ENCODE measurements around the gene ZXDC.

ZXDC gene

GRCh38 chr3:126442094-126442855, 33.4 kb downstream of the ZXDC start:
- no peak for DNase-seq (ENCODE audit: low read depth in 1 of 2, low spot score in 1 of 2)
- H3K27me3 ChIP-seq (ENCODE audit: insufficient read depth, poor library complexity, severe bottlenecking), result no peaks in the 10 kb centered on the region
- TF ChIP-seq GABPA (IDR thresholded peaks at IDR 0.05; ENCODE audit: low read depth) (no peak), REST (IDR thresholded peaks at IDR 0.05; ENCODE audit: insufficient replicate concordance, low read depth) (no peak), SPI1 (IDR thresholded peaks at IDR 0.05; ENCODE audit: borderline replicate concordance, low read depth) (no peak), POLR2AphosphoS5 (IDR thresholded peaks at IDR 0.05; ENCODE audit: low read depth) (no peak), CTCF (IDR thresholded peaks at IDR 0.05; ENCODE audit: insufficient read depth, low read length) (no peak)
- no peak overlapping the region for H3K4me3 ChIP-seq (replicated peaks; ENCODE audit: insufficient read depth, low read length)
- no peak overlapping the region for H3K27ac ChIP-seq (replicated peaks)

GRCh38 chr3:126441256-126441880, 34.3 kb downstream of the ZXDC start:
- DNase-seq (ENCODE audit: low read depth in 1 of 2, low spot score in 1 of 2), result no peak
- H3K4me3 ChIP-seq (replicated peaks; ENCODE audit: insufficient read depth, low read length), result no peak overlapping the region
- TF ChIP-seq REST (IDR thresholded peaks at IDR 0.05; ENCODE audit: insufficient replicate concordance, low read depth) (no peak), SPI1 (IDR thresholded peaks at IDR 0.05; ENCODE audit: borderline replicate concordance, low read depth) (no peak), GABPA (IDR thresholded peaks at IDR 0.05; ENCODE audit: low read depth) (no peak), CTCF (IDR thresholded peaks at IDR 0.05; ENCODE audit: insufficient read depth, low read length) (no peak), POLR2AphosphoS5 (IDR thresholded peaks at IDR 0.05; ENCODE audit: low read depth) (no peak)

GRCh38 chr3:126440709-126440995, 35.0 kb downstream of the ZXDC start:
- DNase-seq (ENCODE audit: low read depth in 1 of 2, low spot score in 1 of 2), result no peak
- no peak overlapping the region for H3K4me3 ChIP-seq (replicated peaks; ENCODE audit: insufficient read depth, low read length)
- no peak for TF ChIP-seq CTCF (IDR thresholded peaks at IDR 0.05; ENCODE audit: insufficient read depth, low read length)
- TF ChIP-seq POLR2AphosphoS5 (IDR thresholded peaks at IDR 0.05; ENCODE audit: low read depth), result no peak
- TF ChIP-seq GABPA (IDR thresholded peaks at IDR 0.05; ENCODE audit: low read depth), result no peak
- no peak for TF ChIP-seq REST (IDR thresholded peaks at IDR 0.05; ENCODE audit: insufficient replicate concordance, low read depth)
- TF ChIP-seq SPI1 (IDR thresholded peaks at IDR 0.05; ENCODE audit: borderline replicate concordance, low read depth), result no peak
- no peak overlapping the region for H3K27ac ChIP-seq (replicated peaks)
- no peaks in the 10 kb centered on the region for H3K27me3 ChIP-seq (ENCODE audit: insufficient read depth, poor library complexity, severe bottlenecking)

More at GRCh38 chr3:126441256-126441880, 34.3 kb downstream of the ZXDC start:
- Histone ChIP-seq H3K27me3 (ENCODE audit: insufficient read depth, poor library complexity, severe bottlenecking) (no peaks in the 10 kb centered on the region), H3K27ac (replicated peaks) (no peak overlapping the region)
